IMR-90 (cell line): Measurements from ENCODE around the gene DIO1. TPM values are rescaled to one million over a fixed set of nuclear protein-coding genes. Genes with fewer than 3 reads are reported as not detected.

Experiments
- ATAC-seq: fragments of 200-7000 bp; cut with Tn5 transposase; 2 replicates; pipeline ENCODE4 v1.9.1; 2020; ENCODE audit warnings: low read depth, mild to moderate bottlenecking, moderate library complexity
- BruUV-seq: library from RNA; stranded (reverse); fragments of 400-500 nt; replicated peaks from 2 replicates; lab custom pipeline; 2021; lab: Mats Ljungman, UMichigan
- CTCF ChIA-PET: fragments of 300-600 bp; formaldehyde crosslinking; extraction: SDS; loops from one replicate; lab custom pipeline; 2021; ENCODE audit warnings: antibody characterized with exemption; lab: Yijun Ruan, JAX
- POLR2A ChIA-PET: fragments of 300-600 bp; sonication (Branson Sonifier 250); formaldehyde crosslinking; loops from one replicate; lab custom pipeline; 2022; ENCODE audit warnings: antibody characterized with exemption; ENCODE audit not compliant: unreplicated experiment; lab: Charles Lee
- DNase-seq: peaks from one replicate; pipeline ENCODE4 v3.0.0; 2013
- H2AFZ ChIP-seq: replicated peaks from 2 replicates; pipeline ENCODE3; 2013; ENCODE audit warnings: low read length, mild to moderate bottlenecking; ENCODE audit not compliant: poor library complexity
- H2AK5ac ChIP-seq: 2 replicates; pipeline ENCODE4 v1.6.1; 2013; ENCODE audit warnings: low read depth, low read length, inconsistent platforms
- H2AK9ac ChIP-seq: replicated peaks from 2 replicates; pipeline ENCODE3; 2013; ENCODE audit warnings: mild to moderate bottlenecking, low read depth, low read length, moderate library complexity; ENCODE audit not compliant: poor library complexity
- H2BK120ac ChIP-seq: 2 replicates; pipeline ENCODE4 v1.6.1; 2013; ENCODE audit warnings: low read depth, low read length, inconsistent platforms
- H2BK15ac ChIP-seq: 3 replicates; pipeline ENCODE4 v1.6.1; 2013; ENCODE audit warnings: low read depth, low read length, inconsistent platforms
- H2BK20ac ChIP-seq: 2 replicates; pipeline ENCODE4 v1.6.1; 2013; ENCODE audit warnings: low read depth, mild to moderate bottlenecking, inconsistent platforms, low read length, moderate library complexity
- H2BK5ac ChIP-seq: 2 replicates; pipeline ENCODE4 v1.6.1; 2013; ENCODE audit warnings: mild to moderate bottlenecking, low read depth, low read length, inconsistent platforms; ENCODE audit not compliant: poor library complexity, severe bottlenecking
- H3K14ac ChIP-seq: replicated peaks from 2 replicates; pipeline ENCODE4 v1.6.1; 2013; ENCODE audit warnings: low read depth, low read length, inconsistent platforms
- H3K18ac ChIP-seq: 2 replicates; pipeline ENCODE4 v1.6.1; 2013; ENCODE audit warnings: low read depth, low read length, control low read depth
- H3K23ac ChIP-seq: 2 replicates; pipeline ENCODE4 v1.6.1; 2013; ENCODE audit warnings: low read depth, low read length, inconsistent platforms
- H3K27ac ChIP-seq: 2 replicates; pipeline ENCODE4 v1.5.1; 2013; ENCODE audit warnings: mild to moderate bottlenecking, control low read depth, low read length; ENCODE audit not compliant: insufficient read depth
- H3K27me3 ChIP-seq: 2 replicates; pipeline ENCODE4 v1.6.1; 2013; ENCODE audit warnings: low read length; ENCODE audit not compliant: control insufficient read depth, insufficient read depth
- H3K36me3 ChIP-seq: 2 replicates; pipeline ENCODE4 v1.6.1; 2013; ENCODE audit warnings: low read length, mixed read lengths; ENCODE audit not compliant: control insufficient read depth, insufficient read depth
- H3K4ac ChIP-seq: 2 replicates; pipeline ENCODE4 v1.6.1; 2013; ENCODE audit warnings: low read depth, low read length, inconsistent platforms
- H3K4me1 ChIP-seq: 2 replicates; pipeline ENCODE4 v1.6.1; 2013; ENCODE audit warnings: low read length, mixed read lengths; ENCODE audit not compliant: control insufficient read depth, insufficient read depth
- H3K4me2 ChIP-seq: 2 replicates; pipeline ENCODE4 v1.6.1; 2013; ENCODE audit warnings: low read depth, mild to moderate bottlenecking, control low read depth, low read length, moderate library complexity
- H3K4me3 ChIP-seq: 2 replicates; pipeline ENCODE4 v1.5.1; 2013; ENCODE audit warnings: low read depth, mild to moderate bottlenecking, control low read depth, low read length, moderate library complexity; ENCODE audit not compliant: insufficient read depth
- H3K56ac ChIP-seq: 2 replicates; pipeline ENCODE4 v1.6.1; 2013; ENCODE audit warnings: low read length, inconsistent platforms; ENCODE audit not compliant: insufficient read depth; ENCODE audit errors: extremely low read depth
- H3K79me1 ChIP-seq, 2 experiments: 2 replicates each; pipeline ENCODE4 v1.6.1; 2013; ENCODE audit warnings: low read length in 2 of 2, inconsistent platforms in 1 of 2, low read depth in 1 of 2
- H3K9ac ChIP-seq: 2 replicates; pipeline ENCODE4 v1.6.1; 2013; ENCODE audit warnings: low read depth, low read length, control low read depth
- H3K9me1 ChIP-seq: 2 replicates; pipeline ENCODE4 v1.6.1; 2013; ENCODE audit warnings: low read length, inconsistent platforms; ENCODE audit not compliant: insufficient read depth
- H3K9me3 ChIP-seq: 2 replicates; pipeline ENCODE4 v1.6.1; 2013; ENCODE audit warnings: low read length; ENCODE audit not compliant: control insufficient read depth, insufficient read depth
- H4K20me1 ChIP-seq: 2 replicates; pipeline ENCODE4 v1.6.1; 2013; ENCODE audit warnings: low read length, inconsistent platforms; ENCODE audit not compliant: insufficient read depth
- H4K5ac ChIP-seq: 2 replicates; pipeline ENCODE4 v1.6.1; 2013; ENCODE audit warnings: mild to moderate bottlenecking, low read depth, low read length, control low read depth
- H4K8ac ChIP-seq, 2 experiments: 2 replicates each; pipeline ENCODE4 v1.6.1; 2013; ENCODE audit warnings: low read depth in 2 of 2, low read length in 2 of 2, control low read depth in 1 of 2, inconsistent platforms in 1 of 2
- H4K91ac ChIP-seq: 2 replicates; pipeline ENCODE4 v1.6.1; 2013; ENCODE audit warnings: low read depth, low read length, inconsistent platforms; ENCODE audit not compliant: insufficient read depth
- BHLHE40 ChIP-seq: fragments of 150-350 bp; IDR thresholded peaks from 2 replicates; pipeline ENCODE4 v1.6.1; 2016; ENCODE audit warnings: mild to moderate bottlenecking, low read depth, low read length
- CTCF ChIP-seq: conservative IDR thresholded peaks from 2 replicates; pipeline ENCODE4 v1.5.1; 2012; ENCODE audit warnings: mild to moderate bottlenecking, low read depth, low read length, improper control_type of control experiment
- ELK1 ChIP-seq: fragments of 150-350 bp; IDR thresholded peaks from 2 replicates; pipeline ENCODE4 v1.6.1; 2016; ENCODE audit warnings: low read depth, mild to moderate bottlenecking, low read length, moderate library complexity, borderline replicate concordance
- FOS ChIP-seq: fragments of 150-350 bp; IDR thresholded peaks from 2 replicates; pipeline ENCODE4 v1.6.1; 2016; ENCODE audit warnings: low read depth, low read length
- MAFK ChIP-seq: IDR thresholded peaks from 2 replicates; pipeline ENCODE4 v1.6.1; 2012; ENCODE audit warnings: low read depth, low read length, improper control_type of control experiment
- MAZ ChIP-seq: IDR thresholded peaks from 2 replicates; pipeline ENCODE4 v1.6.1; 2012; ENCODE audit warnings: low read depth, mild to moderate bottlenecking, low read length, improper control_type of control experiment, moderate library complexity, borderline replicate concordance
- NFE2L2 ChIP-seq: fragments of 150-350 bp; IDR thresholded peaks from 2 replicates; pipeline ENCODE4 v1.6.1; 2016; ENCODE audit warnings: low read depth, mild to moderate bottlenecking, low read length
- POLR2A ChIP-seq: IDR thresholded peaks from 2 replicates; pipeline ENCODE4 v1.6.1; 2012; ENCODE audit warnings: mild to moderate bottlenecking, low read depth, low read length
- RCOR1 ChIP-seq: IDR thresholded peaks from 2 replicates; pipeline ENCODE4 v1.6.1; 2012; ENCODE audit warnings: mild to moderate bottlenecking, low read length, improper control_type of control experiment; ENCODE audit not compliant: insufficient replicate concordance
- RFX5 ChIP-seq: IDR thresholded peaks from 2 replicates; pipeline ENCODE4 v1.8.0; 2012; ENCODE audit warnings: low read depth, mild to moderate bottlenecking, low read length, moderate library complexity
- SMC3 ChIP-seq: fragments of 150-350 bp; IDR thresholded peaks from 2 replicates; pipeline ENCODE4 v1.6.1; 2016; ENCODE audit warnings: low read depth, mild to moderate bottlenecking, antibody characterized with exemption, low read length, moderate library complexity
- USF2 ChIP-seq: fragments of 150-350 bp; IDR thresholded peaks from 2 replicates; pipeline ENCODE4 v1.6.1; 2017; ENCODE audit warnings: mild to moderate bottlenecking, antibody characterized with exemption, low read length, low read depth
- WGBS, 2 experiments: methylation state at CpG; one replicate each; pipeline versions ENCODE4 v1.1.5 to v1.1.7; 2013; ENCODE audit warnings: missing lambda C conversion rate in 2 of 2; ENCODE audit not compliant: insufficient read length in 1 of 2; ENCODE audit errors: extremely low coverage in 2 of 2; 5-methylcytosine and 5-hydroxymethylcytosine counted together
- dilution Hi-C: fragments of 300-500 bp; cut with HindIII; formaldehyde crosslinking; loops from one replicate; pipeline ENCODE4 v1.14.3; 2018; ENCODE audit warnings: low sequenced_read_pairs; ENCODE audit not compliant: unreplicated experiment
- in situ Hi-C: fragments of 300-500 bp; cut with MboI; formaldehyde crosslinking; loops from 3 replicates; pipeline ENCODE4 v1.14.3; 2019; ENCODE audit warnings: low sequenced_read_pairs, inconsistent platforms, mixed read lengths
- intact Hi-C: fragments of 100-400 bp; cut with micrococcal nuclease; formaldehyde crosslinking; loops from 2 replicates; pipeline ENCODE4 v1.10.0; 2022
- polyA plus RNA-seq, 3 experiments: library from polyadenylated mRNA; depleted of rRNA; stranded (reverse); fragments of >200 nt; gene quantifications; 2 replicates each; pipeline ENCODE4 v1.2.3, GENCODE V29; 2012; ENCODE audit warnings: low replicate concordance in 1 of 3
- total RNA-seq: library from RNA; depleted of rRNA; stranded (reverse); fragments of >200 nt; gene quantifications from 2 replicates; pipeline ENCODE4 v1.2.3, GENCODE V29; 2012

DIO1 gene
- total and polyA plus RNA-seq, 2 of the 4 experiments (the other 2 are of a cell fraction) = not detected

GRCh38 chr1:53889304-53890298 lies 4.4 kb upstream of the DIO1 start, which contains the start of gene YIPF1:
Gene YIPF1, minus strand, starts transcription at chr1:53889797. Its CDS starts 860 bp downstream, at chr1:53888937.
- peak within 1 kb of the TSS; percentile 99 for H3K4me2 ChIP-seq
- no peaks in the 10 kb centered on the region for H3K9me3 ChIP-seq
- H4K8ac ChIP-seq = peak within 1 kb of the TSS; percentile 88 to 96
- H3K79me1 ChIP-seq = peaks cover 6% of the 10 kb centered on the region in 2 experiments
- H3K14ac ChIP-seq = peak within 1 kb of the TSS; percentile 93
- peak within 1 kb of the TSS; percentile 87 for H3K4ac ChIP-seq
- peaks cover 5% of the 10 kb centered on the region; the same call in 1 of the 2 replicates for H3K36me3 ChIP-seq
- peak within 1 kb of the TSS; percentile 81 for H3K18ac ChIP-seq
- peaks cover 3% of the 10 kb centered on the region for H3K4me1 ChIP-seq
- peak within 1 kb of the TSS; percentile 93 for H2AFZ ChIP-seq
- H3K9me1 ChIP-seq = peaks cover 4% of the 10 kb centered on the region; the same call in 1 of the 2 replicates
- ATAC-seq = peak; percentile 100
- H3K4me3 ChIP-seq = peak within 1 kb of the TSS; percentile 97
- H2BK15ac ChIP-seq = peak within 1 kb of the TSS; percentile 71; the same call in 2 of the 3 replicates
- dilution Hi-C loops = no loop called here
- H2BK20ac ChIP-seq = peak within 1 kb of the TSS; percentile 14; the same call in 1 of the 2 replicates
- peak within 1 kb of the TSS; percentile 81 for H2BK5ac ChIP-seq
- peak within 1 kb of the TSS; percentile 98 for H2AK9ac ChIP-seq
- no peaks in the 10 kb centered on the region for H3K27me3 ChIP-seq
- peak within 1 kb of the TSS; percentile 83 for H3K56ac ChIP-seq
- in situ Hi-C loops = no loop called here
- intact Hi-C loops = loop anchor here (2.0 kb wide), 1 partner anchor 57 kb away; the partner anchor contains the start of gene LRRC42
- no peaks in the 10 kb centered on the region for H4K20me1 ChIP-seq
- POLR2A ChIA-PET = interaction anchor here (1.2 kb wide), 1 partner anchor 56 kb away, joined by 4 read pairs; the partner anchor contains the start of gene IFT25
- H3K27ac ChIP-seq = peak within 1 kb of the TSS; percentile 75
- DNase-seq = peak; percentile 87
- CTCF ChIA-PET = no interaction called here
- WGBS, 2 experiments = 8% methylated on average over 23 of the region's 62 CpGs; no CpG with 5 or more reads in 1 of the 2 experiments
- peak within 1 kb of the TSS; percentile 47 for H2AK5ac ChIP-seq
- H3K9ac ChIP-seq = peak within 1 kb of the TSS; percentile 89
- peak within 1 kb of the TSS; percentile 34 for H2BK120ac ChIP-seq
- H4K5ac ChIP-seq = peak within 1 kb of the TSS; percentile 68
- peak within 1 kb of the TSS; percentile 91 for H4K91ac ChIP-seq
- no TSS peak for BruUV-seq
- peak within 1 kb of the TSS; percentile 94 for H3K23ac ChIP-seq
- no peak for TF ChIP-seq BHLHE40
- no peak for TF ChIP-seq MAFK
- peak; percentile 95 for TF ChIP-seq MAZ
- no peak for TF ChIP-seq CTCF
- TF ChIP-seq SMC3 = no peak
- no peak for TF ChIP-seq POLR2A
- no peak for TF ChIP-seq ELK1
- TF ChIP-seq RFX5 = no peak
- peak; percentile 97 for TF ChIP-seq RCOR1
- no peak for TF ChIP-seq NFE2L2
- no peak; the same call in 1 of the 2 replicates for TF ChIP-seq FOS
- TF ChIP-seq USF2 = no peak
